HG03045 (cell line): ENCODE results near the gene TRPM8.

Experiments used
- ATAC-seq: cut with Tn5 transposase; IDR thresholded peaks from one replicate; pipeline ENCODE4 v1.9.1; 2021; ENCODE audit warnings: mild to moderate bottlenecking, moderate library complexity; ENCODE audit not compliant: unreplicated experiment

TRPM8 gene

GRCh38 chr2:233972941-233973575 lies 55.9 kb downstream of the TRPM8 start:
- ATAC-seq = no peak

GRCh38 chr2:233973786-233974185 lies 56.6 kb downstream of the TRPM8 start:
- ATAC-seq = no peak

GRCh38 chr2:233974530-233975071 lies 57.4 kb downstream of the TRPM8 start:
- ATAC-seq = no peak

- no peak for ATAC-seq
Measured at GRCh38 chr2:233976087-233976486, 58.9 kb downstream of the TRPM8 start.

- ATAC-seq = no peak
Measured at GRCh38 chr2:233976690-233977294, 59.6 kb downstream of the TRPM8 start.

GRCh38 chr2:233977296-233977837 lies 60.2 kb downstream of the TRPM8 start:
- no peak for ATAC-seq

GRCh38 chr2:233979748-233980147 lies 62.6 kb downstream of the TRPM8 start:
- ATAC-seq = no peak

GRCh38 chr2:233980955-233981561 lies 63.9 kb downstream of the TRPM8 start:
- ATAC-seq = no peak

- ATAC-seq = no peak
Measured at GRCh38 chr2:233981574-233982420, 64.6 kb downstream of the TRPM8 start.

GRCh38 chr2:233982421-233983121 lies 65.4 kb downstream of the TRPM8 start:
- ATAC-seq = no peak

- ATAC-seq = no peak
Measured at GRCh38 chr2:233983445-233983844, 66.3 kb downstream of the TRPM8 start.

GRCh38 chr2:233988581-233988980 lies 71.4 kb downstream of the TRPM8 start:
- ATAC-seq = no peak

- no peak for ATAC-seq
Measured at GRCh38 chr2:233989221-233989858, 72.2 kb downstream of the TRPM8 start.

GRCh38 chr2:233990261-233990798 lies 73.2 kb downstream of the TRPM8 start:
- no peak for ATAC-seq

- no peak for ATAC-seq
Measured at GRCh38 chr2:233991196-233991595, 74.0 kb downstream of the TRPM8 start.

GRCh38 chr2:233992513-233993217 lies 75.5 kb downstream of the TRPM8 start:
- no peak for ATAC-seq

GRCh38 chr2:233993461-233993860 lies 76.3 kb downstream of the TRPM8 start:
- no peak for ATAC-seq

- no peak for ATAC-seq
Measured at GRCh38 chr2:233994151-233994550, 77.0 kb downstream of the TRPM8 start.

GRCh38 chr2:233996000-233996399 lies 78.8 kb downstream of the TRPM8 start:
- ATAC-seq = no peak
